NCI-H446 (cell line): ENCODE data around the gene GDAP1L1.
"Not testable (repeated sequence)": the region's sequence is repeated elsewhere in the genome, so short reads cannot be mapped to it uniquely, and the experiment has no call there.

Source experiments
- DNase-seq, 2 experiments: peaks; one replicate each; lab custom pipeline; 2025; lab: John Stamatoyannopoulos, UW

The GDAP1L1 gene

GRCh38 chr20:44219791-44220190 lies 27.3 kb upstream of the GDAP1L1 start:
- no peak for DNase-seq

DNA sequence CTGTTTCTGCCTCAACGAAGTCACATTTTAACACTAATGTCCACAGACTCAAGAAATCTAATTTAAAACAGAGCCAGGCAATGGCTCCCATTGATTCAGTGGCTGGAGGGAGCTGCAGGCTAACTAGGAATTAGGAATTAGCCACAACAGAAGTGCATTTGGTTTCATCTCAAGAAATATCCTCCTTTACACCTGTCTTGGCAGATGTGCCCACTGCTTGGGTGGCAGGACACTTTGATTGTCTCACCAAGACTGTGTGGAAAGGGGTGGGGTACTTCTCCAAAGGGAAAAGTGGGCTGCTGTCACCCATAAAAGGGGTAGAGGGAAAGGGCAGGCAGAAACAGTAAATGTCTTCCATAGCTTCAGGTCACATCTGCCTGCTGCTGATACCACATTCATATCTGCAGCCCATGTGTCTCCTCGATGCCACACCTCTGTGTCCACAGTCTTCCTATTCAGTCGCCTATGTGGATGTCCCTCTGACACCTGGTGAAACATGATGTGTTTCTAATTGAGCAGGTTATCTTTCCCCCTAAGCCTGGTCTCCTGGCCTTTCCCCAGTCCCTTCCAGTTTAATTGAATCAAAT lies 25.6 kb upstream of the GDAP1L1 start:
- no peak for DNase-seq

DNA sequence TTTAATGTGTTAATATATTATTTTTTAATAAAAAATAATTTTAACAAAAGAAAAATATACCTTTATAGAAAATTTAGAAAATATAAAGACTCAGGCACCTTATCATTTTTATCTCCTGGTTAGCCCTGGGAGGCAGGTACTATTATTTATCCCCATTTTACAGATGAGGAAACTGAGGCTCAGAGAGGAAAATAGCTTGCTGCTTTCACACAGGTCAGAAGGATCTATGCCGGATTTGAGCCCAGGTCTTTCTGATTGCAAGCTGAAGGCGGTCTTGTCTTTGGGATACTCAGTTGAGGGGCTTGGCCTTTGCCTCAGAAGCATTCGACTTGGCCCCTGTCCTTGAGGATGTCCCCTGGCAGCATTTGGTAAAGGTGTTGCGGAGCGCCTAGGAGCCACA lies 25.1 kb upstream of the GDAP1L1 start:
- DNase-seq: no peak

- no peak for DNase-seq
These were observed 24.3 kb upstream of the GDAP1L1 start for GRCh38 chr20:44222633-44223368.

- no peak for DNase-seq
These were observed 23.4 kb upstream of the GDAP1L1 start for GRCh38 chr20:44223721-44224120.

DNA sequence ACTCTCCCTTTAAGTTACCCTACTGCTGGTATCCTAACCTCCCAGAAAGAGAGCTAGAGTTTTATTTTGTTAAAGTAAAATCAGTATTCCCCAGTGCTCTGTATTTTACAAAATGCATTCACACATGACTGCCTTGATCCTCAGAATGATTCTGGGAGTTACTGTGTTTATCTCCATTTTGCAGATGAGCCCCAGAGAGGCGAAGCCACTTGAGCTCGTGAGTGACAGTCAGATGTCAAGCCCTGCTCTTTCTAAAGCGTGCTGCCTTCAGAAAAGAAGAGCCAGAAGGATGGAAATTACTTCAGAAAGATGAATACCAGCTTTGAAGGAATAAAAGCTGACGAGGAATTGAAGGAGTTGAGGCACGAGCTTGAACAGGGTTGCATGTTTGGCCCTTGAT lies 22.5 kb upstream of the GDAP1L1 start:
- DNase-seq: no peak

- DNase-seq: no peak
These were observed 18.4 kb upstream of the GDAP1L1 start for GRCh38 chr20:44228465-44229258.

DNA sequence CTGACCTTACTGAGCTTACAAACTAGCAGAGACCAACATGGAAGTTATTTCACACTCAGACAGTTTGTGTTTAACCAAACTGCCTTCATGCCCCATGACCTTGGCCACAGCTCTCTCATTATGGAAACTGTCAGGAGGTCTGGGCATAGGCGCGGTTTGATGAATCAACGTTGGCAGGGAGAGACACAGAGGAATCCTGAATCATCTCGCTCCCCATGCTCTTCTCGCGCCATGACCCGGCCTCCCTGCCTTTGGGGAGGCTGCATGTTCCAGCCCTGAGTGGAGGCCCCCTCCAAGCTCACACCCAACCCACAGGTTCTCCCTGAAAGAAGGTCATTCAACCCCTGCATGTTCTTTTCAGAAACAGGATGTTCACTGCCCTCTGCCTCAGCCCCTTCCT lies 15.9 kb upstream of the GDAP1L1 start:
- DNase-seq: no peak

GRCh38 chr20:44231713-44232468 lies 15.2 kb upstream of the GDAP1L1 start:
- peak in 1 of 2 experiments; percentile 70 for DNase-seq

GRCh38 chr20:44232469-44232856 lies 14.6 kb upstream of the GDAP1L1 start:
- DNase-seq: not testable (repeated sequence)

GRCh38 chr20:44233436-44234016 lies 13.6 kb upstream of the GDAP1L1 start:
- DNase-seq: no peak

- DNase-seq: no peak
These were observed 12.4 kb upstream of the GDAP1L1 start for GRCh38 chr20:44234566-44235317.

- DNase-seq: no peak
These were observed 11.4 kb upstream of the GDAP1L1 start for GRCh38 chr20:44235702-44236101.

- not testable (repeated sequence) for DNase-seq
These were observed 10.3 kb upstream of the GDAP1L1 start for GRCh38 chr20:44236840-44237239.

DNA sequence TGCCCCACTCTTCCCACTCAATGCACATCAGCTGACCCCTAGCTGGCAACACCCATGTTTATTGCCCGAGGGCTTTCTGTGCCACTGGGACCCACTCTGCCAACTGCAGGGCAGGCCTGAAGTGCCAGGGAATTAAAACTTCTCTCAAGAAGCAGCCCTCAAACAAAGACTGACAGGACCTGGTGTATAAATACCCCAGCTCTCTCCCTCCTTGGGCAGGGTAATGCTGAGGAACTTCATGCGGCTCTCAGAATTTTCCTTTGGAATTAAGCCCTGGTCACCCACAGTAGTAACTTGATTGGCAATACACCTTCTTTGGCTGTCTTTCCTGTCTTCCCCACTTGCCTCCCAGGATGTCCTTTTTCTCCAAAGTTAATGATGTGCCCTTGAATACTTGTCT lies 5.3 kb upstream of the GDAP1L1 start:
- DNase-seq: no peak

DNA sequence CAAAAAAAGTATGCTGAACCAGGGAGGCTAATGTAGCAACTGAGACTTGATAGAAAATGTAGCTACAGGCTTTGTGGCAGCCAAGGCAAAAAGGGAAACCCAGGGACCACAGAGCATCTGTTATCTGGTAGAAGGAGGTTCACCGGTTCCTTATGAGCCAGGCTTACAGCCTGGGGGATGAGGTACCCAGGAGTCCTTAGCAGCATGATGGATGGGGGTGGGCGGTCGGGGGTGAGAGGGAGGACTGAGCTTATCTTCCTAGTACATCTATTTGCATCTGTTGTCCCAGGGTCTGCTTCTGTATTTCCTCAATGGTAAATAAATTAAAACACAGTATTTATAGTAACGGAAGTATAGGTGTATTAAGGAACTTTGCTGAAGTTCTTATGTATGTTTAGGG lies 1.1 kb upstream of the GDAP1L1 start:
- DNase-seq: no peak

- no peak for DNase-seq
These were observed 690 bp downstream of the GDAP1L1 start for GRCh38 chr20:44247586-44248409.

GRCh38 chr20:44248410-44248759 lies 1.3 kb downstream of the GDAP1L1 start:
- DNase-seq: no peak

GRCh38 chr20:44251284-44251683 lies 4.2 kb downstream of the GDAP1L1 start:
- no peak for DNase-seq

DNA sequence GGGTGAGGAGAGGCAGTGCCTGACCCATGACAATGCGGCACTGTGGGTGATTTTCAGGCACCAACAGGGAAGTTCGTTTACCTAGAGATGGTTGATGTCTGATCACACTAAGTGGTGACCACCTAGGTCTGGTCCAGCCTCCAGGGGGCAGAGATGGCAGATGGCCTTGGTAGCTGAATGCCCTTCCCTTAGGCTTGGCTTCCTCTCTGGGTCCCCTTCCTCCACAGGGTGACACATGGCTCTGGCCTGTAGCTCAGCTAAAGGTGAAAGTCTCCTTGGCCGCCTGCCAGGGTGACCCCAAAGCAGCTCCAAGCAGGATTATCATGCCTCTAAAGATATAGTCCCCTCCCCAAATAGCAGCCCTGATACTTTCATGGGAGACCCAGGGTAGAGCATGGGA lies 6.4 kb downstream of the GDAP1L1 start:
- no peak for DNase-seq
